Measurements from ENCODE around the gene SLC12A9. TPM values are rescaled to one million over a fixed set of nuclear protein-coding genes. Genes with fewer than 3 reads are reported as not detected.
"Not testable (repeated sequence)": the region's sequence is repeated elsewhere in the genome, so short reads cannot be mapped to it uniquely, and the experiment has no call there.

Gene SLC12A9
- total and polyA plus RNA-seq, 8 donors = 2.9 to 44.6 (median 15.8) TPM

- no peak for DNase-seq
- intact Hi-C loops (cut with DNase I; ENCODE audit: low total_unique reads) = loop anchor here (5.0 kb wide), 1 partner anchor 47 kb away; the partner anchor contains the start of gene SLC12A9
- H3K36me3 ChIP-seq = peaks cover 37 to 59% (median 56%) of the 10 kb centered on the region in 4 donors
- no peaks in the 10 kb centered on the region for H3K9me3 ChIP-seq
- no peak overlapping the region for H3K4me3 ChIP-seq
- H3K4me1 ChIP-seq = peaks cover 24 to 45% (median 30%) of the 10 kb centered on the region in 4 donors
- peaks cover 0 to 19% (median 0%) of the 10 kb centered on the region in 3 donors for H3K27me3 ChIP-seq
- WGBS, 5 donors = 88 to 95% (median 94%) methylated on average over 19 to 22 of the region's 22 CpGs
- no peak overlapping the region for H3K27ac ChIP-seq
- no peak for TF ChIP-seq EP300 (IDR thresholded peaks at IDR 0.05)
- TF ChIP-seq, protein P1, sequence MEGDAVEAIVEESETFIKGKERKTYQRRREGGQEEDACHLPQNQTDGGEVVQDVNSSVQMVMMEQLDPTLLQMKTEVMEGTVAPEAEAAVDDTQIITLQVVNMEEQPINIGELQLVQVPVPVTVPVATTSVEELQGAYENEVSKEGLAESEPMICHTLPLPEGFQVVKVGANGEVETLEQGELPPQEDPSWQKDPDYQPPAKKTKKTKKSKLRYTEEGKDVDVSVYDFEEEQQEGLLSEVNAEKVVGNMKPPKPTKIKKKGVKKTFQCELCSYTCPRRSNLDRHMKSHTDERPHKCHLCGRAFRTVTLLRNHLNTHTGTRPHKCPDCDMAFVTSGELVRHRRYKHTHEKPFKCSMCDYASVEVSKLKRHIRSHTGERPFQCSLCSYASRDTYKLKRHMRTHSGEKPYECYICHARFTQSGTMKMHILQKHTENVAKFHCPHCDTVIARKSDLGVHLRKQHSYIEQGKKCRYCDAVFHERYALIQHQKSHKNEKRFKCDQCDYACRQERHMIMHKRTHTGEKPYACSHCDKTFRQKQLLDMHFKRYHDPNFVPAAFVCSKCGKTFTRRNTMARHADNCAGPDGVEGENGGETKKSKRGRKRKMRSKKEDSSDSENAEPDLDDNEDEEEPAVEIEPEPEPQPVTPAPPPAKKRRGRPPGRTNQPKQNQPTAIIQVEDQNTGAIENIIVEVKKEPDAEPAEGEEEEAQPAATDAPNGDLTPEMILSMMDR (IDR thresholded peaks at IDR 0.05) = no peak
Measured at GRCh38 chr7:100804681-100805431, 47.7 kb upstream of the SLC12A9 start.

- no peak for DNase-seq
- no peaks in the 10 kb centered on the region for H3K9me3 ChIP-seq
- no peak overlapping the region for H3K4me3 ChIP-seq
- H3K27me3 ChIP-seq = peaks cover 0 to 6% (median 0%) of the 10 kb centered on the region in 3 donors
- intact Hi-C loops (cut with DNase I; ENCODE audit: low total_unique reads) = no loop called here
- H3K27ac ChIP-seq = no peak overlapping the region
- WGBS, 5 donors = 86 to 94% (median 89%) methylated on average over 9 of the region's 9 CpGs
- no peak for TF ChIP-seq POLR2A (IDR thresholded peaks at IDR 0.05)
- TF ChIP-seq EP300 (IDR thresholded peaks at IDR 0.05) = no peak
- TF ChIP-seq, protein P1 (IDR thresholded peaks at IDR 0.05) = no peak
- no peak for TF ChIP-seq POLR2AphosphoS5 (IDR thresholded peaks at IDR 0.05)
- H3K4me1 ChIP-seq = peaks cover 22 to 32% (median 26%) of the 10 kb centered on the region in 4 donors
- H3K36me3 ChIP-seq = peaks cover 47 to 73% (median 71%) of the 10 kb centered on the region in 4 donors
Measured at GRCh38 chr7:100806276-100806675, 46.2 kb upstream of the SLC12A9 start.

DNA sequence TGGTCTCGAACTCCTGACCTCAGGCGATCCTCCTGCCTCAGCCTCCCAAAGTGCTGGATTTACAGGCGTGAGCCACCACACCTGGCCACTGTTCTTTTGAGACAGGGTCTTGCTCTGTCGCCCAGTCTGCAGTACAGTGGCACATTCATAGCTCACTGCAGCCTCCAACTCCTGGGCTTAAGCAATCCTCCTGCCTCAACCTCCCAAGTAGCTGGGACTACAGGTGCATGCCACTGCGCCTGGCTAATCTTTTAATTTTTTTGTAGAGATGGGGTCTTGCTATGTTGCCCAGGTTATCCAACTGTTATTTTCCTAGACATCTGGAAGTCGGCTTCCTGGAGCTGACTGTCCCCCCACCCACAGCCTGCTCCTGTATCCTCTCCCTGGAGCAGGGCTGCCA, 45.6 kb upstream of the SLC12A9 start:
- H3K4me3 ChIP-seq; intact Hi-C loops (cut with DNase I; ENCODE audit: low total_unique reads); H3K27ac ChIP-seq; DNase-seq; H3K9me3 ChIP-seq; H3K27me3 ChIP-seq: not testable (repeated sequence)
- 93 to 99% (median 98%) methylated on average over 6 of the region's 6 CpGs for WGBS, 5 donors
- H3K36me3 ChIP-seq = peaks cover 51 to 79% (median 77%) of the 10 kb centered on the region in 4 donors
- peaks cover 20 to 28% (median 21%) of the 10 kb centered on the region in 4 donors for H3K4me1 ChIP-seq

DNA sequence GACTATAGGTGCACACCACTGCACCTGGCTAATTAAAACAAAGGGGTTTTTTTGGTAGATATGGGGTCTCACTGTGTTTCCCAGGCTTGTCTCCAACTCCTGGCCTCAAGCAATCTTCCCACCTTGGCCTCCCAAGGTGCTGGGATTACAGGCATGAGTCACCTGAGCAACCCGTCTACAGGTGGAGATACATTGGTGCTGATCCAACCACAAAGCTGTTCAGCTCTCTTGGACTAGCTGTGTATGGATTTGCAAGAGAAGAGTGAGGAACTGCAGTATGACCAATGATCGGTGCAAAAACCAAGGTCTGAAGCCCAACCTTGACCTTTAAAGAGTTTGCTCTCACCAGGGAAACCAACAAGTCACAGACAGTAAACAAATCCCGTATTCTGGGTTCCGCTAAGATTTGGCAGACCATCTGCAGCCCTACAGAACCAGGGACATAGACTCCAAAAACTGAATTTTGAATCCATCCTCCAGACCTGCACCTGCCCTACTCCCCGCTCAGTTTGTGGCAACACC, 44.1 kb upstream of the SLC12A9 start:
- no peaks in the 10 kb centered on the region for H3K27me3 ChIP-seq
- H3K4me1 ChIP-seq = peaks cover 5 to 13% (median 6%) of the 10 kb centered on the region in 4 donors
- TF ChIP-seq EP300 (IDR thresholded peaks at IDR 0.05) (no peak), POLR2AphosphoS5 (IDR thresholded peaks at IDR 0.05) (no peak), POLR2A (IDR thresholded peaks at IDR 0.05) (no peak)
- TF ChIP-seq, protein P1 (IDR thresholded peaks at IDR 0.05) = no peak

DNA sequence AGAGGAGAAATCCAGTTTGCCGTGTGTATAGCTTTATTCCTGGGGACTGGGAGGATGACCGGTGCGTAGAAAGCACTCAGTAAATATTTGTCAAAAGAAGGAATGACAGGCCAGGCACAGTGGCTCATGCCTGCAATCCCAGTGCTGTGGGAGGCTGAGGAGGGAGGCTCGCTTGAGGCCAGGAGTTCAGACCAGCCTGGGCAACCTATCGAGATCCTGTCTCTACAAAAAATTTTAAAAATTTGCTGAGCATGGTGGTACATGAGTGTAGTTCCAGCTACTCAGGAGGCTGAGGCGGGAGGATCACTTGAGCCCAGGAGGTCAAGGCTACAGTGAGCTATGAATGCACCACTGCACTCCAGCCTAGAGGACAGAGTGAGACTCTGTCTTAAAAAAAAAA, 41.0 kb upstream of the SLC12A9 start:
- Histone ChIP-seq H3K9me3 (no peaks in the 10 kb centered on the region), H3K4me3 (no peak overlapping the region), H3K36me3 (peaks cover 58 to 100% (median 99%) of the 10 kb centered on the region in 4 donors), H3K27me3 (no peaks in the 10 kb centered on the region), H3K27ac (no peak overlapping the region), H3K4me1 (peaks cover 0 to 6% (median 0%) of the 10 kb centered on the region in 4 donors)
- no peak for DNase-seq
- intact Hi-C loops (cut with DNase I; ENCODE audit: low total_unique reads) = no loop called here
- TF ChIP-seq, protein P1 (IDR thresholded peaks at IDR 0.05) = no peak
- no peak for TF ChIP-seq POLR2A (IDR thresholded peaks at IDR 0.05)
- 63 to 79% (median 78%) methylated on average over 6 of the region's 6 CpGs for WGBS, 5 donors

More for the DNA sequence above, 44.1 kb upstream of the SLC12A9 start:
- no peak for DNase-seq
- H3K27ac ChIP-seq = no peak overlapping the region
- peaks cover 61 to 95% (median 92%) of the 10 kb centered on the region in 4 donors for H3K36me3 ChIP-seq
- intact Hi-C loops (cut with DNase I; ENCODE audit: low total_unique reads) = no loop called here
- H3K4me3 ChIP-seq = no peak overlapping the region
- 47 to 63% (median 54%) methylated on average over 5 of the region's 5 CpGs for WGBS, 5 donors
- no peaks in the 10 kb centered on the region for H3K9me3 ChIP-seq
